Activated CD4-positive, alpha-beta T cell treated with anti-CD3 and anti-CD28 coated beads, Interleukin-2, amount 10 ng/mL, durations not matched to agents 7 days and 5 days (primary cell): ENCODE data around the gene ZNF335. TPM values are rescaled to one million over a fixed set of nuclear protein-coding genes. Genes with fewer than 3 reads are reported as not detected.
A peak's percentile ranks its signal among the peaks of the same experiment; 100 is the strongest.
"Not testable (repeated sequence)": the region's sequence is repeated elsewhere in the genome, so short reads cannot be mapped to it uniquely, and the experiment has no call there.

Experiments
- CTCF ChIA-PET: fragments of 350-600 bp; sonication (Branson Sonifier 250); formaldehyde crosslinking; loops from one replicate; lab custom pipeline; 2021; ENCODE audit warnings: antibody characterized with exemption; lab: Charles Lee
- POLR2A ChIA-PET: fragments of 350-600 bp; sonication (Branson Sonifier 250); formaldehyde crosslinking; loops from one replicate; lab custom pipeline; 2021; ENCODE audit warnings: antibody characterized with exemption; lab: Charles Lee
- DNase-seq: peaks from one replicate; pipeline ENCODE4 v3.0.0-alpha.2; 2020
- H3K27ac Mint-ChIP-seq: one replicate; pipeline ENCODE4 v1.8.0; 2021; ENCODE audit warnings: mild to moderate bottlenecking, moderate library complexity, mixed read lengths
- H3K27me3 Mint-ChIP-seq: one replicate; pipeline ENCODE4 v1.8.0; 2021; ENCODE audit warnings: mixed read lengths
- H3K36me3 Mint-ChIP-seq: one replicate; pipeline ENCODE4 v1.8.0; 2021; ENCODE audit warnings: low read depth, mixed read lengths
- H3K4me1 Mint-ChIP-seq: one replicate; pipeline ENCODE4 v1.8.0; 2021; ENCODE audit warnings: mixed read lengths
- H3K4me3 Mint-ChIP-seq: one replicate; pipeline ENCODE4 v1.8.0; 2021; ENCODE audit warnings: mild to moderate bottlenecking, moderate library complexity, mixed read lengths
- H3K9me3 Mint-ChIP-seq: one replicate; pipeline ENCODE4 v1.8.0; 2021; ENCODE audit warnings: mixed read lengths
- total RNA-seq, 2 experiments: library from RNA; stranded (reverse); gene quantifications; one replicate each; pipeline ENCODE4 v1.2.3, GENCODE V29; 2021

ZNF335 gene
- total RNA-seq, 2 experiments from 2014 or later = 40.4 to 41.2 TPM

- POLR2A ChIA-PET = no interaction called here
- peaks cover 54% of the 10 kb centered on the region for H3K4me1 Mint-ChIP-seq
- H3K27me3 Mint-ChIP-seq = peaks cover 9% of the 10 kb centered on the region
- H3K4me3 Mint-ChIP-seq = no peak overlapping the region
- no peaks in the 10 kb centered on the region for H3K9me3 Mint-ChIP-seq
- H3K27ac Mint-ChIP-seq = no peak overlapping the region
- no peak for DNase-seq
- CTCF ChIA-PET = interaction anchor here (1.2 to 6.8 kb wide), 6 partner anchors 11 to 29 kb away, joined by 3 to 30 read pairs (median 4); no protein-coding TSS in a partner anchor
- no peaks in the 10 kb centered on the region for H3K36me3 Mint-ChIP-seq
Observed at GRCh38 chr20:45998761-45999160, 26.8 kb upstream of the ZNF335 start.

GRCh38 chr20:45998337-45998736 lies 26.3 kb upstream of the ZNF335 start:
- DNase-seq = no peak
- Mint-ChIP-seq H3K9me3 (no peaks in the 10 kb centered on the region), H3K27me3 (peaks cover 9% of the 10 kb centered on the region), H3K4me1 (peaks cover 50% of the 10 kb centered on the region), H3K4me3 (no peak overlapping the region), H3K36me3 (no peaks in the 10 kb centered on the region), H3K27ac (no peak overlapping the region)
- ChIA-PET POLR2A (no interaction called here), CTCF (interaction anchor here (1.2 to 6.8 kb wide), 6 partner anchors 11 to 29 kb away, joined by 3 to 30 read pairs (median 4); no protein-coding TSS in a partner anchor)

GRCh38 chr20:45997187-45997586 lies 25.2 kb upstream of the ZNF335 start:
- no peak overlapping the region for H3K4me3 Mint-ChIP-seq
- no peaks in the 10 kb centered on the region for H3K9me3 Mint-ChIP-seq
- no peak overlapping the region for H3K27ac Mint-ChIP-seq
- ChIA-PET CTCF (interaction anchor here (6.8 kb wide), 1 partner anchor 10 kb away, joined by 30 read pairs; no protein-coding TSS in a partner anchor), POLR2A (no interaction called here)
- H3K27me3 Mint-ChIP-seq = peaks cover 6% of the 10 kb centered on the region
- no peaks in the 10 kb centered on the region for H3K36me3 Mint-ChIP-seq
- no peak for DNase-seq
- peaks cover 48% of the 10 kb centered on the region for H3K4me1 Mint-ChIP-seq

- H3K4me1 Mint-ChIP-seq = peaks cover 38% of the 10 kb centered on the region
- H3K27ac Mint-ChIP-seq, DNase-seq, H3K27me3 Mint-ChIP-seq, H3K9me3 Mint-ChIP-seq, H3K36me3 Mint-ChIP-seq, CTCF ChIA-PET, POLR2A ChIA-PET, H3K4me3 Mint-ChIP-seq: not testable (repeated sequence)
Observed at GRCh38 chr20:45995495-45996097, 23.6 kb upstream of the ZNF335 start.

GRCh38 chr20:45994761-45995493 lies 22.9 kb upstream of the ZNF335 start:
- no peak for DNase-seq
- H3K4me3 Mint-ChIP-seq = no peak overlapping the region
- H3K36me3 Mint-ChIP-seq = no peaks in the 10 kb centered on the region
- ChIA-PET CTCF (no interaction called here), POLR2A (no interaction called here)
- H3K9me3 Mint-ChIP-seq = no peaks in the 10 kb centered on the region
- peaks cover 7% of the 10 kb centered on the region for H3K27me3 Mint-ChIP-seq
- peaks cover 32% of the 10 kb centered on the region for H3K4me1 Mint-ChIP-seq
- H3K27ac Mint-ChIP-seq = no peak overlapping the region

GRCh38 chr20:45993197-45993951 lies 21.4 kb upstream of the ZNF335 start:
- ChIA-PET POLR2A (interaction anchor here (0.6 kb wide), 1 partner anchor 1639 kb away, joined by 3 read pairs; no protein-coding TSS in a partner anchor), CTCF (interaction anchor here (0.6 kb wide), 2 partner anchors 190 to 557 kb away, joined by 3 to 4 read pairs; no protein-coding TSS in a partner anchor)
- H3K9me3 Mint-ChIP-seq = no peaks in the 10 kb centered on the region
- H3K27me3 Mint-ChIP-seq = peaks cover 18% of the 10 kb centered on the region
- H3K4me3 Mint-ChIP-seq = no peak overlapping the region
- DNase-seq = no peak
- H3K36me3 Mint-ChIP-seq = no peaks in the 10 kb centered on the region
- H3K4me1 Mint-ChIP-seq = peaks cover 17% of the 10 kb centered on the region
- H3K27ac Mint-ChIP-seq = no peak overlapping the region

GRCh38 chr20:45991616-45992015 lies 19.6 kb upstream of the ZNF335 start:
- CTCF ChIA-PET = interaction anchor here (1.2 to 1.8 kb wide), 2 partner anchors 22 to 23 kb away, joined by 3 to 4 read pairs; no protein-coding TSS in a partner anchor

GRCh38 chr20:45988830-45989229 lies 16.8 kb upstream of the ZNF335 start:
- not testable (repeated sequence) for H3K27ac Mint-ChIP-seq

More at GRCh38 chr20:45991616-45992015, 19.6 kb upstream of the ZNF335 start:
- H3K4me1 Mint-ChIP-seq = peaks cover 10% of the 10 kb centered on the region
- no peak overlapping the region for H3K27ac Mint-ChIP-seq
- H3K4me3 Mint-ChIP-seq = no peak overlapping the region
- POLR2A ChIA-PET = no interaction called here
- no peaks in the 10 kb centered on the region for H3K9me3 Mint-ChIP-seq
- H3K36me3 Mint-ChIP-seq = no peaks in the 10 kb centered on the region
- DNase-seq = no peak
- H3K27me3 Mint-ChIP-seq = peaks cover 19% of the 10 kb centered on the region

GRCh38 chr20:45987108-45987780 lies 15.2 kb upstream of the ZNF335 start:
- Mint-ChIP-seq H3K4me1 (peaks cover 10% of the 10 kb centered on the region), H3K9me3 (no peaks in the 10 kb centered on the region), H3K27ac (no peak overlapping the region), H3K4me3 (no peak overlapping the region), H3K36me3 (no peaks in the 10 kb centered on the region), H3K27me3 (peaks cover 24% of the 10 kb centered on the region)
- ChIA-PET CTCF (interaction anchor here (0.7 to 2.9 kb wide), 19 partner anchors 9 to 362 kb away, joined by 3 to 33 read pairs (median 5); no protein-coding TSS in a partner anchor), POLR2A (no interaction called here)
- DNase-seq = peak; percentile 79

More at GRCh38 chr20:45988830-45989229, 16.8 kb upstream of the ZNF335 start:
- H3K4me3 Mint-ChIP-seq, H3K36me3 Mint-ChIP-seq, H3K4me1 Mint-ChIP-seq, H3K9me3 Mint-ChIP-seq, DNase-seq, POLR2A ChIA-PET: not testable (repeated sequence)
- H3K27me3 Mint-ChIP-seq = peaks cover 22% of the 10 kb centered on the region
- CTCF ChIA-PET = interaction anchor here (1.7 to 2.7 kb wide), 2 partner anchors 11 to 24 kb away, joined by 4 to 30 read pairs; no protein-coding TSS in a partner anchor

- Mint-ChIP-seq H3K9me3 (no peaks in the 10 kb centered on the region), H3K36me3 (no peaks in the 10 kb centered on the region), H3K4me1 (peaks cover 10% of the 10 kb centered on the region), H3K4me3 (no peak overlapping the region), H3K27me3 (peaks cover 24% of the 10 kb centered on the region), H3K27ac (no peak overlapping the region)
- ChIA-PET POLR2A (no interaction called here), CTCF (interaction anchor here (0.8 to 2.9 kb wide), 4 partner anchors 9 to 27 kb away, joined by 3 to 33 read pairs (median 5); no protein-coding TSS in a partner anchor)
- DNase-seq = no peak
Observed at GRCh38 chr20:45985573-45985972, 13.6 kb upstream of the ZNF335 start.

- Mint-ChIP-seq H3K4me1 (peaks cover 10% of the 10 kb centered on the region), H3K27ac (no peak overlapping the region), H3K36me3 (no peaks in the 10 kb centered on the region), H3K4me3 (no peak overlapping the region), H3K9me3 (no peaks in the 10 kb centered on the region), H3K27me3 (peaks cover 16% of the 10 kb centered on the region)
- ChIA-PET POLR2A (interaction anchor here (0.6 kb wide), 1 partner anchor 380 kb away, joined by 3 read pairs; no protein-coding TSS in a partner anchor), CTCF (interaction anchor here (0.8 to 1.9 kb wide), 4 partner anchors 15 to 39 kb away, joined by 3 to 9 read pairs (median 5); no protein-coding TSS in a partner anchor)
- no peak for DNase-seq
Observed at GRCh38 chr20:45983279-45983743, 11.3 kb upstream of the ZNF335 start.

GRCh38 chr20:45981261-45981660 lies 9.3 kb upstream of the ZNF335 start:
- POLR2A ChIA-PET = no interaction called here
- Mint-ChIP-seq H3K4me1 (peaks cover 7% of the 10 kb centered on the region), H3K36me3 (no peaks in the 10 kb centered on the region), H3K9me3 (no peaks in the 10 kb centered on the region), H3K27ac (no peak overlapping the region), H3K27me3 (peaks cover 24% of the 10 kb centered on the region), H3K4me3 (no peak overlapping the region)
- no peak for DNase-seq
- CTCF ChIA-PET = no interaction called here
